Right kidney (tissue), 1 donor: ENCODE measurements around the gene ZMIZ1.

Source experiments
- DNase-seq: peaks from one replicate; pipeline ENCODE4 v3.0.0-alpha.2; 2016

The ZMIZ1 gene

GRCh38 chr10:79310200-79310865 is 241.6 kb downstream of the ZMIZ1 start:
- no peak for DNase-seq

GRCh38 chr10:79310911-79311573 is 242.3 kb downstream of the ZMIZ1 start:
- DNase-seq, result no peak

- DNase-seq, result no peak
Observed at GRCh38 chr10:79311581-79312407, 243.0 kb downstream of the ZMIZ1 start.

- DNase-seq, result no peak
Observed at GRCh38 chr10:79312601-79313187, 243.9 kb downstream of the ZMIZ1 start.

- DNase-seq, result no peak
Observed at GRCh38 chr10:79313320-79313719, 244.6 kb downstream of the ZMIZ1 start.

- DNase-seq, result no peak
Observed at GRCh38 chr10:79313911-79314439, 245.2 kb downstream of the ZMIZ1 start.

GRCh38 chr10:79314761-79315601 is 246.2 kb downstream of the ZMIZ1 start:
- no peak for DNase-seq

GRCh38 chr10:79315602-79315920 is 246.8 kb downstream of the ZMIZ1 start:
- DNase-seq, result no peak

- no peak for DNase-seq
Observed at GRCh38 chr10:79316671-79317431, 248.1 kb downstream of the ZMIZ1 start.

GRCh38 chr10:79318369-79318768 is 249.6 kb downstream of the ZMIZ1 start:
- no peak for DNase-seq

GRCh38 chr10:79319115-79319771 is 250.5 kb downstream of the ZMIZ1 start:
- no peak for DNase-seq

- no peak for DNase-seq
Observed at GRCh38 chr10:79320316-79320715, 251.6 kb downstream of the ZMIZ1 start.

GRCh38 chr10:79320820-79321493 is 252.2 kb downstream of the ZMIZ1 start:
- no peak for DNase-seq

GRCh38 chr10:79321494-79321882 is 252.7 kb downstream of the ZMIZ1 start:
- DNase-seq, result no peak

- DNase-seq, result no peak
Observed at GRCh38 chr10:79321951-79322350, 253.2 kb downstream of the ZMIZ1 start.

GRCh38 chr10:79322616-79323543 is 254.1 kb downstream of the ZMIZ1 start:
- no peak for DNase-seq

- no peak for DNase-seq
Observed at GRCh38 chr10:79323602-79324001, 254.8 kb downstream of the ZMIZ1 start.

- DNase-seq, result no peak
Observed at GRCh38 chr10:79324032-79324695, 255.4 kb downstream of the ZMIZ1 start.
